Measurements from ENCODE around the gene GLP1R.
"Not testable (repeated sequence)": the region's sequence is repeated elsewhere in the genome, so short reads cannot be mapped to it uniquely, and the experiment has no call there.

Gene GLP1R

DNA sequence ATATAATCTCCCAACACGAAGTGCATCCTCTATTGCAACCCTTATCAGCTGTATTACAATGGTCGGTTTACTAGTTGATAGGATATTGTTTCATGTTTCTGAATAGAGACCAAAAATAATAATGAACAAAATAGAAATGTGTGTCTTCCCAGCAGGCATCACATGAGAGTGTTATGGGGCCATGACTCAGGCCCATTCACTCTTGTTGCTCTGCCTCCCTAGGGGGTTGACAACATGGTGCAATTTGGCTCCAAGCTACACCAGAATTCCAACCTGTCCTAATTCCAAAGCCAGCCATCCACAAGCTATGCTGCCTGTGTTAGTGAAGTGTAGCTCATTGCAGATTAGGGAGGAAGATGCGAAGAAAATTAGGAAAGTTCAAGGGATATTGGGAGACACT, 79.5 kb downstream of the GLP1R start:
- peak; percentile 5 for DNase-seq (ENCODE audit: low read depth, low spot score)

- DNase-seq (ENCODE audit: low read depth, low spot score) = no peak
Measured at GRCh38 chr6:39128832-39129231, 80.3 kb downstream of the GLP1R start.

DNA sequence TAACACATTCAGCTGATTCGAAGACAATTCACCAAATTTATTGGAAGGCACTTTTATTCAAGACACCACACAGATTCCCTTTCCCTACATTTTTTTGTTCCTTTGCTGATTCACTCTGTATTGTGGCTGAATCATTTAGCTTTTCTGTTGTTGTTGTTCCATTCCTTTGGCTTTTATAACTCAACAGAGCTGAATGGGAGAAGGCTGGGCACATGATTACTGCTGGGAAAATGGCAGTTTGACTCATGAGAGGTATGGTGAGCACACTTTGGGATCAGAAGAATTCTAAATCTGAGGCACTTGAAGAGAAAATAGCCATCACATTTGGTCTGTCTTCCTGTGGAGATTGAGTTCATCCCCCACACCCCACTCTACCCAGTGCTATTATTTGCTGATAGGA, 82.1 kb downstream of the GLP1R start:
- no peak for DNase-seq (ENCODE audit: low read depth, low spot score)

DNA sequence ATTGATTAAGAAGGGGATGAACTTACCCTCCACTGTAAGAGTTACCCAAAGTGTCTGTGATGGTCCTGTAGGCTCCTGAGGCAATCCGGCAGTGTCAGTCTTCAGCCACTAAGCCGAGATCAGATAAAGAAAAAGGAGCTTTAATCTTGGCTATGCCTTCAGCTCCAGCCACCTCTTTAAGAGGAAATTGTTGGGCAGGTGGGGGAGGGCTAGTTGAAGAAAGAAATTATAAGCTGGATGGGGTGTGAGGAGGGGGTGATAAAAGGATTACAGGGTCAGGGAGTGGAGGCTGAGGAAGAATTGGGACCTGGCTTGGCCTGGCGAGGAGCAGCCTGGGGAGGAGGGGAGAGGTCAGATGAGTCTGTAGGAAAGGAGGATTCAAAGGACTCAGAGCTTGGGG, 86.2 kb downstream of the GLP1R start:
- DNase-seq (ENCODE audit: low read depth, low spot score) = not testable (repeated sequence)

GRCh38 chr6:39136207-39136606, 87.6 kb downstream of the GLP1R start:
- DNase-seq (ENCODE audit: low read depth, low spot score) = not testable (repeated sequence)

- peak; percentile 30 for DNase-seq (ENCODE audit: low read depth, low spot score)
Measured at GRCh38 chr6:39137245-39137644, 88.7 kb downstream of the GLP1R start.

All from ELF-1 (cell line).